NCI-H226 (cell line): Measurements from ENCODE around the gene SIGLEC12.
"Not testable (repeated sequence)": the region's sequence is repeated elsewhere in the genome, so short reads cannot be mapped to it uniquely, and the experiment has no call there.

Experiments used
- DNase-seq: peaks from one replicate; pipeline ENCODE4 v3.0.0-alpha.2; 2015

Gene SIGLEC12

GRCh38 chr19:51479531-51480331, 21.9 kb downstream of the SIGLEC12 start:
- no peak for DNase-seq

GRCh38 chr19:51478381-51479234, 23.0 kb downstream of the SIGLEC12 start, which contains the start of gene CEACAM18:
CEACAM18 (plus strand) TSS chr19:51478539.
- DNase-seq, result no peak

DNA sequence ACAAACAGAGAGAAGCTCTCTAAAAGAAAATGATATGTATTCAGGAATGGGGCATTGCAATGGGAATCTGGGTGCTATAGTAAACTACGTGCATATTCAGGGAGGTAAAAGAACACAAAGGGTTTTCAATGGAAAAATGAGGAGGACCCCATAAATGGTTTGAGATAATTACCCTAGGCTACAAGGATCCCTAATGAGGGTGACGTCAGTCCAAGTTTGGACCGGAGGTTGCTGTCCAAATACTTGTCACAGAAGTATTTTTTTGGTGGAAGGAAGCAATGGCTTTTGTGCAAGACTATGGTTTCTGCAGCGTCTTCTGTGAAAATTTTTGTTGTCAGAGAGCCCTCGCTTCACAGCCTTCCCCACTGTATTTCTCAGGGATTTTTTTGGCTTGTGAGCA, 24.3 kb downstream of the SIGLEC12 start:
- no peak for DNase-seq

DNA sequence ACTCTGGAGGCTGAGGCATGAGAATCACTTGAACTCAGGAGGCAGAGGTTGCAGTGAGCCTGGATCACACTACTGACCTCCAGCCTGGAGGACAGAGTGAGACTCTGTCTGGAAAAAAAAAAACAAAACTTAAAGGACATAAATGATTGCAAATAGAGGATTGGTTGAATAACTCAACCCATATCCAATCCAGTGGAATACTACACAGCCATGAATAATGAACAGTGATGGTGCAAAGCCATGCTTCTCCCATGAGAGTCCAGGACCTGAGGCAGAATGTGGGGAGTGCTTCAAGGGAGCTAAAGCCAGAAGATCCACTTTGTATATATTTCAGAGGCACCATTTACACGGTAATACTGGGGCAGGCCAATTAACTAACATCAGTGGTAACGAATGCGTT, 25.4 kb downstream of the SIGLEC12 start:
- DNase-seq, result no peak

DNA sequence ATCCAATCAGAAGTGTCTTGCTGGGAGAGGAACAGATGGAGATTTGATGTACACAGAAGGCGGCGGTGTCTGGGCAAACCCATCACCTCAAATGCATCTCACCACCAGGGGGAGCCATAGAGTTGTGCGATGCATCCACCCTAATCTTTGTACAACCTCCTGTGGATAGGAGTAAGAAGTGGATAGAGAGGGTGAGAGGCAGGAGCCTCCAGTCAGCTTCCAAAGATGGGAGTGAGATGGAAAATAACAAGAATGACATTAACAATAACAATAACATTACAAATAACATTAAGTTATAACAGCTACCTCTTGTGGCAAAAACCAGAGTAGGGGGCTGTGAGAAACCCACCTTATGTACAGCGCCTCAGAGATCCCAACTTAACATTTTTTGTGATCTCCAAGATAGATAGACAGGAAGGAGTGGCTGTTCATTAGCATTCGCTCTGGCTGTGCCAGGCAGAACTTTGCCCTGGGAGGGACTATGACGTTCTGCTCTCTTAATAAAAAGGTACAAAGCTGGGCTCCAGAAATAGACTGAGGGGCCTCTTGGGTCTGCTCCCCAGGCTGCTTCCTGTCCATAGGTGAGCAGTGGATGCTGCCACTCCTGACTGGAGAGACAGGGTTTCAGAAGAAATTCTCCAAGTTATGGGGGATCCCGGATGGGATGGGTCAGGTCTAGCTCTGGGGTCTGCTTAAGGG, 28.4 kb downstream of the SIGLEC12 start:
- DNase-seq, result peak; percentile 17

GRCh38 chr19:51472607-51473006, 29.0 kb downstream of the SIGLEC12 start:
- DNase-seq, result no peak

- DNase-seq, result no peak
Observed at GRCh38 chr19:51471527-51471926, 30.1 kb downstream of the SIGLEC12 start.

DNA sequence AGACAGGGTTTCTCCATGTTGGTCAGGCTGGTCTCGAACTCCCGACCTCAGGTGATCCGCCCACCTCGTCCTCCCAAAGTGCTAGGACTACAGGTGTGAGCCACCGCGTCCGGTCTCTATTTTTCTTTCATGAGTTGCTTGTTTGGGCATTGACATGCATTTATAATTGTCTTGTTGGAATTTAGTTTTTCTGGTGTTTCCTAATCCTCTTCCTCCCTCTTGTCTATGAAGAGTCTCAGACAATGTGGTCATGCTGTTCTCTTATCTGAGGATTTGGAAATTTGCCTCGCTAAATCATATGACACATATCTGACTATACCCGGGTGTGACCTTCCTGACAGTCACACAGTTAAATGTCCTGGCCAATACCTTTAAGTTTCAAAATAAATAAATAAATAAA, 30.6 kb downstream of the SIGLEC12 start:
- no peak for DNase-seq

- DNase-seq, result no peak
Observed at GRCh38 chr19:51469629-51470028, 32.0 kb downstream of the SIGLEC12 start.

DNA sequence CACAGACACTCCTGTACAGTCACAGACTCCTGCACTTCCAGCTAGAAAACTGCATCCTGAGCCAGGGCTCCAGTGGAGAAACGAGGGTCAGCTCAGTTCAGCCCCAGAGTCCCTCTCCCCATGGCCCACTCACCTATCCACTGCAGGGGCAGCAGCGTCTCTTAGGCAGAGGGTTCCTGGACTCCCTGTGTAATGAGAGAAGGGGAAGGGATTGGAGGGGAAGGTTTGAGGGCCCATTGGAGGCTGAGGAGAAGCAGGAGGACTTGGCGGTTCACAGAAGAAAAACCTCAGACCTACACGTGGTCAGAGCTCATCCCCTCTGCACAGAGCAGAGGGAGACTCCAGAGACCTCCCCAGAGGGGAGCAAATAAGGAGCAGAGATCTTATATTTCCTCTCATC, 32.4 kb downstream of the SIGLEC12 start:
- DNase-seq, result no peak

DNA sequence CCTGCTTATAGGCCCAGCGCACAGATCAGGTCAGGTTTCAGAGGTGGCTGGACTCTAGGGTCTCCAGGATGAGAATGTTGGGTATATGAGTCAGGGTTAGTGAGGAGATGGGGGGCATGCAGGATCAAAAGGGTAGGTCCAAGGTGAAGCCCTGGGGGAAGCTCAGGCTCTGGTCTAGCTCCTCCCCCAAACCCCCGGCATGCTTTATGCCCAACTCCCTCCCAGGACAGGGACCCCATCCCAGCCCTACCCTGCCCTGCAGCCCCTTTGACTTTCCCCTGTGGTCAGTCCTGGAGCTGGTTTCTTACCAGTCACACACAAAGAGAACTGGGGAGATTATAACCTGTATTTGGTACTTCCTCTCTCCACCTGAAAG, 33.1 kb downstream of the SIGLEC12 start:
- DNase-seq, result no peak

DNA sequence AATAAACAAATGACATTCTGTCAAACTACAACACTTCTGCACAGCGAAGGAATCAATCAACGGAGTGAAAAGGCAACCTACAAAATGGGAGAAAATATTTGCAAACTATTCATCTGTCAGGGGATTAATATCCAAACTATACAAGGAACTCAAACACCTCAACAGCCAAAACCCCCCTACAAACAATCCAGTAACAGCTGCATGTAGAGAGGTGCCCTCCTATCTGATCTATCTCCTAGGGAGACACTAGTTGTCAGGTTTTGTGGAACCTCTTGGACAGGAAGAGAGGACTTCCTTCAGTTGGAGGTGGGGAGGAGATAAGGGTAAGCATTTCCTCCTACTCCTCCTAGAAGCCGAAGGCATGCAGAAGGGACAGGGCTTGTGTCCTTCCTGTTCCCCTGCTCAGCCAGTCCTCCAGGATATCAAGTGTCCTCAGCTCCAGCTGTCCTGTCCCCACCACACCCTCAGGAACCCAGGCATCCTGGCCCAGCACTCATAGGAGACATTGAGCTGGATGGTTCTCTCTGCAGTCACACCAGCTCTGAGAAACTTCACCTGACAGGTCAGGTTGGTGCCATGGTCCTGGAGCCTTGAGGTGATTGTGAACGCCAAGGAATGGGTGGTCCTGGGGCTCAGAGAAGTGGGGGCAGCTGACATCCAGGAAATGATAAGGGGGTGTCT, 33.6 kb downstream of the SIGLEC12 start:
- DNase-seq, result no peak

DNA sequence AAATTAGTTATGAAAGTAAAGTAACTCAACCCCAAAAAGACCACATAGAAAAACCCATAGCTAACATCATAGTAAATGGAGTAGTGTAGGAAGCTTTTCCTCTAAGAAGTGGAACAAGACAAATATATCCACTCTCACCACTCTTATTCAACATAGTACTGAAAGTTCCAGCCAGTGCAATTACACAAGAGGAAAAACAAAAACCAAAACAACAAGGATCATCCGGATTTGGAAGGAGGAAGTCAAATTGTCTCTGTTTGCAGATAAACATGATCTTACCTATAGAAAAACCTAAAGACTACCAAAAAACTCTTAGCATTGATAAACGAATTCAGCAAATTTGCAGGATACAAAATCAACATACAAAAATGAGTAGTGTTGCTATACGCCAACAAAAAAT, 34.9 kb downstream of the SIGLEC12 start:
- DNase-seq, result no peak

DNA sequence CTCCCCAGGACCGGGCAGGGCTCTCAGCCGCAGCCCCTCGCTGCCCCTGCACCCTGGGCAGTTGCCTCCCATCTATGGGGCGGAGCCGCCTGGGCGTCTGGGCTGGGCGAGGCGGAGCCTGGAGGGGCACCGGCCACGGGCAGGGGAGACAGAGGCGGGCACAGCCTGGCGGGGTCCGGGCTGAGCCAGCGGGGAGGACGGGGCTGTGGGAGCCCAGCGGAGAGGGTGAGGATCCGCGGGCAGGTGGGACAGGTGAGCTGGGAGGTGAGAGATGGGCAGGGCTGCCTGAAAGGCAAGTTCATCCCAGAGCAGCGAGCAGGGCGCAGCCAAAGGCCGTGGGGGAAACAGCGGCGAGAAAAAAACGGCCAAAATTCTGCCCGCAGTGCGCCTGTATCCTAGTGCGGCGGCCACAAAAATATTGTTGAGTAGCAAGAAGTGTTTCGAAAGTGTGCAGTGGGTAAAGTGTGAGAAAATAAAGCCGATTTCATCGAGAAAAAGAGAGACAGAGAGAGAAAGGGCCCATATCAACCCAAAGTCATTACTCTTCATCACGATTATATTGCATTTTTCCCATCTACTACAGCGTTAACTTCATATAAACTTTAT, 37.5 kb downstream of the SIGLEC12 start:
- DNase-seq, result not testable (repeated sequence)

- no peak for DNase-seq
Observed at GRCh38 chr19:51462681-51463080, 38.9 kb downstream of the SIGLEC12 start.

GRCh38 chr19:51462276-51462675, 39.3 kb downstream of the SIGLEC12 start:
- DNase-seq, result no peak

- no peak for DNase-seq
Observed at GRCh38 chr19:51461723-51462161, 39.9 kb downstream of the SIGLEC12 start.

GRCh38 chr19:51460164-51460992, 41.2 kb downstream of the SIGLEC12 start:
- DNase-seq, result no peak

DNA sequence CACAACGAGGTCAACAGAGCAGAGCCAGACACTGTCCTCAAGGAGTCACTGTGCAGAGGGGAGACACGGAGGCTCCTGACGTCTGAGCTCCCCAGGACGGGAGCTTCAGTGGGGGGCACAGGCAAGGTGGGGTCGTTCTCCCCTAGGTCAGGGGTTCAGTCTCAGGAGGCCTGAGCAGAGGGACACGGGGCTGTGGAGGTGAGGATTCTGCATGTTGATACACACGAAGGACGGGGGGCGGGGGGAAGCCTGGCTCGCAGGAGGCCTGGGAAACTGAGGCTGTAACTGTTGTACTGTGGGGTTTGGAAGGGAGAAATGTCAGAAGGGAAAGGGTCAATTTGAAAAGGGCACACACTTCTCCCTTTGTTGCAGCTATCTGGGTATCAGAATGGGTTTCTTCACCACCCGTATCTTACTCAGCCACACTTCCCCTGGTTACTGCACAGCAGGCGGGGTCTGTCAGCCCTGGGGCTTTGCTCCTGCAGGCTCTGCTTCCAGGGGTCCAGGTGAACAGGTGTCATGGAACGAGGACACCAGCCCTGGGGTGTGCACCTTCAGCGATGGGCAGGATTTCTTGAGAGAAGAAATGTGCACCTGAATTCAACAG, 42.6 kb downstream of the SIGLEC12 start:
- no peak for DNase-seq

GRCh38 chr19:51458051-51458645, 43.5 kb downstream of the SIGLEC12 start, which contains the start of gene SIGLEC8:
SIGLEC8 (minus strand) TSS chr19:51458454; CDS start chr19:51458387, 67 bp downstream.
- no peak for DNase-seq
